GM21423 (cell line): ENCODE results near the gene OR5W2.
"Not testable (repeated sequence)": the region's sequence is repeated elsewhere in the genome, so short reads cannot be mapped to it uniquely, and the experiment has no call there.

Experiments used
- ATAC-seq: cut with Tn5 transposase; IDR thresholded peaks from one replicate; pipeline ENCODE4 v1.9.1; 2021; ENCODE audit warnings: mild to moderate bottlenecking, moderate library complexity; ENCODE audit not compliant: unreplicated experiment

OR5W2 gene

GRCh38 chr11:55914482-55914881 lies at the start of gene OR5W2:
OR5W2 (minus strand) TSS chr11:55914582; CDS start chr11:55914582, 0 bp downstream.
- no peak for ATAC-seq

- no peak for ATAC-seq
Measured at GRCh38 chr11:55956521-55956920, 42.1 kb upstream of the OR5W2 start.

GRCh38 chr11:55949330-55949729 lies 34.9 kb upstream of the OR5W2 start:
- no peak for ATAC-seq

- ATAC-seq = peak; percentile 63
Measured at GRCh38 chr11:55942785-55943392, 28.5 kb upstream of the OR5W2 start.

GRCh38 chr11:55936300-55936699 lies 21.9 kb upstream of the OR5W2 start, which contains the start of gene OR5I1:
OR5I1 (minus strand) TSS chr11:55936400; CDS start chr11:55936400, 0 bp downstream.
- no peak for ATAC-seq

- no peak for ATAC-seq
Measured at GRCh38 chr11:55920537-55920936, 6.2 kb upstream of the OR5W2 start.

- ATAC-seq = no peak
Measured at GRCh38 chr11:55902308-55902707, 12.1 kb downstream of the OR5W2 start.

- ATAC-seq = no peak
Measured at GRCh38 chr11:55895216-55895615, 19.2 kb downstream of the OR5W2 start.

GRCh38 chr11:55885481-55885880 lies 28.9 kb downstream of the OR5W2 start:
- ATAC-seq = not testable (repeated sequence)

GRCh38 chr11:55884995-55885394 lies 29.4 kb downstream of the OR5W2 start:
- ATAC-seq = not testable (repeated sequence)

GRCh38 chr11:55882997-55883396 lies 31.4 kb downstream of the OR5W2 start, which contains the start of gene TRIM51:
TRIM51 (plus strand) TSS chr11:55883297; CDS start chr11:55885429, 2,132 bp downstream.
- not testable (repeated sequence) for ATAC-seq

- not testable (repeated sequence) for ATAC-seq
Measured at GRCh38 chr11:55873146-55873545, 41.2 kb downstream of the OR5W2 start.

GRCh38 chr11:55872731-55873130 lies 41.7 kb downstream of the OR5W2 start:
- not testable (repeated sequence) for ATAC-seq

- not testable (repeated sequence) for ATAC-seq
Measured at GRCh38 chr11:55867354-55867753, 47.0 kb downstream of the OR5W2 start.
